ENCODE data around the gene RNF208.

Gene RNF208

DNA sequence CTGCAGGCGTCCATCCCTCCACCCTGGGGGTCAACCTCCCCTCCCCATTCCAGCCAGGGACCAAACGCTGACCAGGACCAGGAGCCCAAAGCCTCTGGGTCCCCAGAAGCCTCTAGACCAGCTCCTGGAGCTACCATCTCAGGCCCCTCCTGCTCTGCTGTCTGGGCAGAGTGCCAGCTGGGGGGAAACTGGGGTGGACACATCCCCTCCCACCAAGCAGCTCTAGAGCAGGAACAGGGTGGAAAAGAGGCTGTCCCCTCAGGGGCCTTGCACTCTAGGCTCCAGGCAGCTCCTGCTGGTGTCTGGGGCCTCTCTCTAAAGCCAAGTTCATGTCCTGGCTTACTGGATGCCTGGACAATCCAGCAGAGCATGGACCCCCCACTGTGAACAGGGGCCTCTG is 29.2 kb downstream of the RNF208 start:
- Mint-ChIP-seq H3K27me3 (ENCODE audit: low read depth) (no peaks in the 10 kb centered on the region), H3K36me3 (ENCODE audit: low read depth) (no peaks in the 10 kb centered on the region), H3K4me1 (peaks cover 18% of the 10 kb centered on the region), H3K4me3 (no peak overlapping the region), H3K9me3 (no peaks in the 10 kb centered on the region), H3K27ac (no peak overlapping the region)
- TF ChIP-seq, protein P1, sequence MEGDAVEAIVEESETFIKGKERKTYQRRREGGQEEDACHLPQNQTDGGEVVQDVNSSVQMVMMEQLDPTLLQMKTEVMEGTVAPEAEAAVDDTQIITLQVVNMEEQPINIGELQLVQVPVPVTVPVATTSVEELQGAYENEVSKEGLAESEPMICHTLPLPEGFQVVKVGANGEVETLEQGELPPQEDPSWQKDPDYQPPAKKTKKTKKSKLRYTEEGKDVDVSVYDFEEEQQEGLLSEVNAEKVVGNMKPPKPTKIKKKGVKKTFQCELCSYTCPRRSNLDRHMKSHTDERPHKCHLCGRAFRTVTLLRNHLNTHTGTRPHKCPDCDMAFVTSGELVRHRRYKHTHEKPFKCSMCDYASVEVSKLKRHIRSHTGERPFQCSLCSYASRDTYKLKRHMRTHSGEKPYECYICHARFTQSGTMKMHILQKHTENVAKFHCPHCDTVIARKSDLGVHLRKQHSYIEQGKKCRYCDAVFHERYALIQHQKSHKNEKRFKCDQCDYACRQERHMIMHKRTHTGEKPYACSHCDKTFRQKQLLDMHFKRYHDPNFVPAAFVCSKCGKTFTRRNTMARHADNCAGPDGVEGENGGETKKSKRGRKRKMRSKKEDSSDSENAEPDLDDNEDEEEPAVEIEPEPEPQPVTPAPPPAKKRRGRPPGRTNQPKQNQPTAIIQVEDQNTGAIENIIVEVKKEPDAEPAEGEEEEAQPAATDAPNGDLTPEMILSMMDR (IDR thresholded peaks at IDR 0.05; ENCODE audit: unreplicated experiment in 3 of 3) = no peak

DNA sequence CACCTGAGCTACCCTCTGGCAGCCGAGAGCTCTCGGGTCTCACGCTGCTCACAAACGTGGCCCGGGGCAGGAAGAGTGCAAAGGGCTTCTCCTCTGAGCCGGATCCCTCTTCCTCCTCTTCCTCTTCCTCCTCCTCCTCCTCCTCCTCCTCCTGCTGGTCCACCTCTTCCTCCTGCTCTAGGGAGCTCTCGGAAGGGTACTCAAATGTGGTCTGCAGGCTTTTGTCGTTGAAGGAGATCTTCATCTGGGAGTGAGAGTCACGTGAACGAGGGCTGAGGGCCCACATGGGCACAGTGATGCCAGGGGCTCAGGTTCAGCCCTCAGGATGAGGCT is 29.6 kb downstream of the RNF208 start:
- peak overlapping the region in 2 of 3 experiments; percentile 31 to 38 for H3K4me3 Mint-ChIP-seq
- H3K9me3 Mint-ChIP-seq = no peaks in the 10 kb centered on the region
- H3K27ac Mint-ChIP-seq = no peak overlapping the region
- H3K36me3 Mint-ChIP-seq (ENCODE audit: low read depth) = no peaks in the 10 kb centered on the region
- H3K27me3 Mint-ChIP-seq (ENCODE audit: low read depth) = no peaks in the 10 kb centered on the region
- TF ChIP-seq, protein P1 (IDR thresholded peaks at IDR 0.05; ENCODE audit: unreplicated experiment in 3 of 3) = no peak
- H3K4me1 Mint-ChIP-seq = peaks cover 22% of the 10 kb centered on the region

DNA sequence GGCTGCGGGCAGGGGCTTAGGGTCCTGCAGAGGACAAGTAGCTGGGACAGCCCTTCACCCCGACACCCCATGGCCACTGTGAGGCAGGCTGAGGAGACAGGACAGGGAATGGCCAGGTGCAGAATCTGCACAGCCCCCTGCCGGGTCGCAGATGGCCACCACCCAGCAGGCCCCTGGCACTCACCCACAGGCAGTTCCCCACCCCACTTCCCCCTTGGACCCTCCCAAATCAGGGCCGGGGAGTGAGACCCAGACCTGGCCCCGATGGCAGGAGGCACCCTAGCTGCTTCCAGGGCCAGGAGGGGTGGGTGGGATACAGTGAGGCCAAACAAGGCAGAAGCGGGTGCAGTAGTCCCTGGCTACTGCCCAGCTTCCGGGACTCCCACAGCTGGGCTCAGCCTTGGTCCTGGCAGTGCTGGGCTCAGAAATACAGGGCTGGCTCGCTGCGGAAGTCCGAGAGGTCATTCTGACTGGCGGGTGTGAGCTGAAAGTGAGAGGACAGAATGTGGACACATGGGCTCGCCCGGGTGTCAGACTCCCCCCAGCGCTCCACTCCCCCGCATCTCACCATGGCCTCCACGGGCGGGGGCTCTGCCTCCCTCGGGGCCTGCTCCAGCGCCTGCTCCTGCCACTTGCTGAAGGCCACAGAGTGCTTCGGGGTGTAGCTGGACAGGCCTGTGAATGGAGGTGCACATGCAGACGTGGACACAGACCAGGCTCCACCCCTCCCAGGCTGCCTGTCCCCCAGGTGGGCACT is 30.2 kb downstream of the RNF208 start:
- TF ChIP-seq, protein P1 (IDR thresholded peaks at IDR 0.05; ENCODE audit: unreplicated experiment in 3 of 3) = no peak
- no peak overlapping the region for H3K27ac Mint-ChIP-seq
- H3K9me3 Mint-ChIP-seq = no peaks in the 10 kb centered on the region
- H3K36me3 Mint-ChIP-seq (ENCODE audit: low read depth) = no peaks in the 10 kb centered on the region
- no peaks in the 10 kb centered on the region for H3K27me3 Mint-ChIP-seq (ENCODE audit: low read depth)
- H3K4me1 Mint-ChIP-seq = peaks cover 28% of the 10 kb centered on the region
- peak overlapping the region in 1 of 3 experiments; percentile 88 for H3K4me3 Mint-ChIP-seq

DNA sequence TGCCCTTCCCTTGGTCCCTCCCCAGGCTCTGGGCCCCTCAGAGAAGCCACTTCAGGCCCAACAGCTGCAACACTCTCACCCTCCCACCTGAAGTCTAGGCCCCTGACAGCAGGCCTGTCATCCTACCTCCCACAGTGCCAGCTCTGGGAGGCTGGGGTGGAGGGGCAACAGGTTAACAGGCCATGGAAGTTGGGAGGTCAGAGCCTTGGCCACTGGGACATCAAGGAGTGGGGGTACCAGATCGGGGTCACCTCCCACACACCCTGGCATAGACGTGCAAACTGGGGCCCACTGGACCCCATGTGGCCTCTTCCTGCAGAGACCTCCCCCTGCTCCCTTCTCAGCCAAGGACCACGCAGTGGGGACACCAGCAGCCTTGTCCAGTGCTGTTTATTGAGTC is 30.8 kb downstream of the RNF208 start:
- peak overlapping the region; percentile 77 to 88 (median 85) for H3K4me3 Mint-ChIP-seq
- H3K27ac Mint-ChIP-seq = no peak overlapping the region
- no peaks in the 10 kb centered on the region for H3K9me3 Mint-ChIP-seq
- TF ChIP-seq, protein P1 (IDR thresholded peaks at IDR 0.05; ENCODE audit: unreplicated experiment in 3 of 3) = no peak
- H3K4me1 Mint-ChIP-seq = peaks cover 32% of the 10 kb centered on the region
- no peaks in the 10 kb centered on the region for H3K36me3 Mint-ChIP-seq (ENCODE audit: low read depth)
- H3K27me3 Mint-ChIP-seq (ENCODE audit: low read depth) = no peaks in the 10 kb centered on the region

DNA sequence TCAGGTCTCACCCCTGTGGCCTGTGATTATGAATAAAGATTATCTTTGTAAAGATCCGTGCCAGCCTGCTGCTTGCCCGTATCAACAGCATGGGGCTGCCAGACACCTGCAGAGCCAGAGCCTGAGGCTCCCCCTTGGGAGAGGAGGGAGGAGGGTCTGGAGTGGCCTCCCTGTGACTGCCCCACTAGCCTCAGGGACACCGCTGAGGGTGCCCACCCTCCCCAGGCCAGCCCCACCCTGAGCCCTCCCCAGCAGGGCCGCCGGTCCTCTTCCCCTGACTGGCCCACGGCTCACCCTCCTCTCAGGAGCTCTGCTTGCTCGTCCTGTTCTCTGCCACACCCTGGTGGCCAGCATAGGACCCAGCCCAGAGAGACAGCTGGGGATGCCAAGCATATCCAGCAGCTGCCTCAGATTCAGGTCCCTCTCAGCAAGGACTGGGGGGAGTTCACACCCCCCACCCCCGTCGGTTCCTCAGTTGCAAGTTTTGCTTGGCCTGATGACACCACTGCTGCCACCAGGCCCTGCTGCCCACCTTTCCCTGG is 31.7 kb downstream of the RNF208 start:
- Mint-ChIP-seq H3K9me3 (no peaks in the 10 kb centered on the region), H3K36me3 (ENCODE audit: low read depth) (no peaks in the 10 kb centered on the region), H3K4me3 (peak overlapping the region; percentile 85 to 90 (median 88)), H3K4me1 (peaks cover 32% of the 10 kb centered on the region), H3K27me3 (ENCODE audit: low read depth) (no peaks in the 10 kb centered on the region), H3K27ac (peak overlapping the region in 2 of 3 experiments; percentile 53 to 68)
- TF ChIP-seq, protein P1 (IDR thresholded peaks at IDR 0.05; ENCODE audit: unreplicated experiment in 3 of 3) = no peak

Data from nephron (organoid).